Dedifferentiated amniotic fluid mesenchymal stem cell (primary cell): ENCODE measurements around the gene ABCF3.
A peak's percentile ranks its signal among the peaks of the same experiment; 100 is the strongest.
"Not testable (repeated sequence)": the region's sequence is repeated elsewhere in the genome, so short reads cannot be mapped to it uniquely, and the experiment has no call there.

ENCODE experiments used
- DNase-seq: peaks from one replicate; pipeline ENCODE4 v3.0.0-alpha.2; 2016; ENCODE audit errors: extremely low spot score

Gene ABCF3, protein sequence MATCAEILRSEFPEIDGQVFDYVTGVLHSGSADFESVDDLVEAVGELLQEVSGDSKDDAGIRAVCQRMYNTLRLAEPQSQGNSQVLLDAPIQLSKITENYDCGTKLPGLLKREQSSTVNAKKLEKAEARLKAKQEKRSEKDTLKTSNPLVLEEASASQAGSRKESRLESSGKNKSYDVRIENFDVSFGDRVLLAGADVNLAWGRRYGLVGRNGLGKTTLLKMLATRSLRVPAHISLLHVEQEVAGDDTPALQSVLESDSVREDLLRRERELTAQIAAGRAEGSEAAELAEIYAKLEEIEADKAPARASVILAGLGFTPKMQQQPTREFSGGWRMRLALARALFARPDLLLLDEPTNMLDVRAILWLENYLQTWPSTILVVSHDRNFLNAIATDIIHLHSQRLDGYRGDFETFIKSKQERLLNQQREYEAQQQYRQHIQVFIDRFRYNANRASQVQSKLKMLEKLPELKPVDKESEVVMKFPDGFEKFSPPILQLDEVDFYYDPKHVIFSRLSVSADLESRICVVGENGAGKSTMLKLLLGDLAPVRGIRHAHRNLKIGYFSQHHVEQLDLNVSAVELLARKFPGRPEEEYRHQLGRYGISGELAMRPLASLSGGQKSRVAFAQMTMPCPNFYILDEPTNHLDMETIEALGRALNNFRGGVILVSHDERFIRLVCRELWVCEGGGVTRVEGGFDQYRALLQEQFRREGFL

DNA sequence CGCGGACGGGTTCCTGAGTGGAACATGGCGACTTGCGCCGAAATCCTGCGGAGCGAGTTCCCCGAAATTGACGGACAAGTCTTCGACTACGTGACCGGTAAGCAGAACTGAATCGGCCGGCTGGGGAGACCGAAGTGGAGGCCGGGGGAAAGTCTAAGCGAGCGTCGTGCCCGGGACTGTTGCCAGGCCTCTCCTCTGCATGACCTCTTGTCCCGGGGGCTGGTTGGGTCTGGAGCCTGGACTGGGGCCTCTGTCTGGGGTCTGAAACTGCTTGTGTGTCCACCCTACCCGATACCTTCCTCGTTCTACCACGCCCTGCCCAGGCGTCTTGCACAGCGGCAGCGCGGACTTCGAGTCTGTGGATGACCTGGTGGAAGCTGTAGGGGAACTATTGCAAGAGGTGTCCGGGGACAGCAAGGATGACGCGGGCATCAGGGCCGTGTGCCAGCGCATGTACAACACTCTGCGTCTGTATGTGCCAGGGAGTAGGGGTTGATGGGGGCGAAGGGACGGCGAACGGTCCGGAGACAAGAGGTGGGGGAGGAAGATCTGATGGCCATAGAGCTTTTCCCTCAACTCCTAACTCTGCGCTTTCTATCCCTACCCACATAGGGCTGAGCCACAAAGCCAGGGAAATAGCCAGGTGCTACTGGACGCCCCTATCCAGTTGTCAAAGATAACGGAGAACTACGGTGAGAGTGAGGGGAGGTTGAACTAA, at the start of gene ABCF3:
Gene ABCF3, plus strand, starts transcription at position 16 of the 718 bp plus-strand sequence. Its CDS starts 9 bp downstream, at position 25.
- DNase-seq = no peak

DNA sequence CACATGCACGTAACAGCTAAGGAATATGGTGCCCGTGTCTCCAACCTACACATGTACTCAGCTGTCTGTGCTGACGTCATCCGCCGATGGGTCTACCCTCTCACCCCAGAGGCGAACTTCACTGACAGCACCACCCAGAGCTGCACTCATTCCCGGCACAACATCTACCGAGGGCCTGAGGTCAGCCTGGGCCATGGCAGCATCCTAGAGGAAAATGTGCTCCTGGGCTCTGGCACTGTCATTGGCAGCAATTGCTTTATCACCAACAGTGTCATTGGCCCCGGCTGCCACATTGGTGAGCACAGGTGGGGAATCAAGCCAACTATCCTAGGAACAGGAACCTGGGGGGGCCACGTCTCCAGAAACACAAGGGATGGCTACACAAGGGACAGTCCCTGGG, 45.6 kb upstream of the ABCF3 start:
- no peak for DNase-seq

DNA sequence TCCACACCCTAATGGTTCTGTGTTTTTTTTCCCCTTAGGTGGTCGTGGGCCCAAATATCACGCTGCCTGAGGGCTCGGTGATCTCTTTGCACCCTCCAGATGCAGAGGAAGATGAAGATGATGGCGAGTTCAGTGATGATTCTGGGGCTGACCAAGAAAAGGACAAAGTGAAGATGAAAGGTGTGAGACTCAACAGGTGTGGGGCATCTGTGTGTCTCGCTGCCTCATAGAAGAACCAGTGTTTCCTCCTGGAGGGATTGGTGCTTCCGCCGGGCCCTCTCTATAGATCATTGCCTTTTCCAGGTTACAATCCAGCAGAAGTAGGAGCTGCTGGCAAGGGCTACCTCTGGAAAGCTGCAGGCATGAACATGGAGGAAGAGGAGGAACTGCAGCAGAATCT, 43.8 kb upstream of the ABCF3 start:
- no peak for DNase-seq

DNA sequence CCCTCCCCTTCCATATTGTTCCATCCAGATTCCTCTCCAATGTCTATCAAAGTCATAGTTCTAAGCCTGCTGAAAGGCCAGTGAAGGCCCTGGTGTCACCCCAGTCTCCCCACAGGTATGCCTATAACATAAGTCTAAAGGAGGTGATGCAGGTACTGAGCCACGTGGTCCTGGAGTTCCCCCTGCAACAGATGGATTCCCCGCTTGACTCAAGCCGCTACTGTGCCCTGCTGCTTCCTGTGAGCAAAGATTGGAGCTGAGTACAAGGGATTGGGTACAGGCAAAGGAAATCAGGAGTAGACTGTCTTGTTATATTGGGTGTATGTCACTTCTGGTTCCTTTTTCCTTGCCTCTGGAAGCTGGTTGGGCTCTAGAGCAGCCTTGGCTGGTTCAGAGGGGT, 42.7 kb upstream of the ABCF3 start:
- DNase-seq = no peak

DNA sequence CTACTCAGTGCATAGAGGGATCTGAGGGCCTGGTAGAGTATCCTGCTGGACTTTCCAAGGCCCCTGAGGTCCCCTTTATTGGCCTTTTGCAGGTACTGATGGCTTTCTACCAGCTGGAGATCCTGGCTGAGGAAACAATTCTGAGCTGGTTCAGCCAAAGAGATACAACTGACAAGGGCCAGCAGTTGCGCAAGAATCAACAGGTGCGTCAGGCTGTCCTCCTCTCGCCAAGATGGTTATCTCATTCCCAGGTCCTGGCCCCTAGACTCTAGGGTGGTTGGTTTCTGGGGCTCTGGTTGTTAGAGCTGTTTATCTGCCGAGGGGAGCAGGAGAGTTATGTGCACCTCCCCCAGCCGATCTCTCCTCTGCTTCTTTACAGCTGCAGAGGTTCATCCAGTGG, 41.5 kb upstream of the ABCF3 start:
- no peak for DNase-seq

DNA sequence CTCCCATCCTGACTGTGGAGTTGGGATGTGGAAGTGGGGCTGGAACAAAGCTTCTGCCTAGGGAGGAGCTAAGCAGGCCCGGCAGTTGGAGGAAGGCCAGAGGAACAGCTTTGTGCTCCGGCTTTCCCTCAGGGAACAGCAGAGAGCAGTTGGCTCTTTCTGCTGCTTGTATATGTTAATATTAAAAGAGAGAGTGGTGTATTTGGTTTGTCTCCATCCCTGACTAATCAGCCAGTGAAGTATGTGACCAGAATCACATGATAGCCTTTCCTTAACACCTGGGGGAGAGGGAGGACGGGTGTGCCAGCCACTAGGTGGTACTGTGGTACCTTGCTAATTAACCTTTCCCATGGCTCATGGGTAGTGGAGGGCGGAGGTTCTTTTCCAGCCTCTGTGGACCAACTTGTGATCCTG, 40.9 kb upstream of the ABCF3 start:
- peak; percentile 19 for DNase-seq

DNA sequence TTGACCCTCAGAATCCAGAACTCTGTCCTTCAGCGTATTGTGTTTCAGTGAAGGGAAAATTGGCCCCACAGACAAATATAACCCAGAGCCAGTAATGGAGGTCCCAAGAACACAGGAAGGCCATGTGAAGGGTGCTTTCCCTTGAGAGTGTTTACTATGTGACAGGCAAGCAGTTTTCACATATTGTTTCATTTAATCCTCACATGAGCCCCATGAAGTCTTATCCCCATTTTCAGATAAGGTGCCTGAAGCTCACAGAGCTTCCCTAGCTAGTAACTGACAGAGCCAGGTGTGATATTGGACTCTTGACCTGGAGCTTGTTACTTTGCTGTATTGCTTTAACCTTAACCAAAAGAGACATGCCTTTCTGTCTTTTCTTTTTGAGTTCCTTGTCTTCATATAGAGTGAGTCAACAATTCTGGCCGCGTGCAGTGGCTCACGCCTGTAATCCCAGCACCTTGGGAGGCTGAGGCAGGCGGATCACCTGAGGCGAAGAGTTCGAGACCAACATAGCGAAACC, 40.2 kb upstream of the ABCF3 start:
- DNase-seq = no peak

DNA sequence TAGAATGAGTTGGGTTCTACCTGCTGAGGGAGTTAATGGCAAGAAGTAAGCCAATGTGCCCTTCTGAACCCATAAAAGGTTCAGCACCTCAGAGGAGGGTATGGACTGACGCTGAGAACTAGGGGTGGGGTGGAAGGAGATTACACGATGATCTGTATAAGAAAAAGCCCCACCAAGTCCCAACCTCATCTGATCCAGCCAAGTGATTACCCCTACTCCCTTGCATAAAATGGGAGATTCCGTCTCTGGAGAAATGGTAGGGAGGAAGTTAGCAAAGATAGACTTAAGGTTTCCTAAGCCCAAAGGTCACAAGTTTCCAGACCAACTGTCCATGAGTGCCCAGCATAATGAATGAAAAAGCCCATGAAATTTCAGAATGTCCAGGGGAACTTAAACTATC, 37.9 kb upstream of the ABCF3 start:
- DNase-seq = no peak

DNA sequence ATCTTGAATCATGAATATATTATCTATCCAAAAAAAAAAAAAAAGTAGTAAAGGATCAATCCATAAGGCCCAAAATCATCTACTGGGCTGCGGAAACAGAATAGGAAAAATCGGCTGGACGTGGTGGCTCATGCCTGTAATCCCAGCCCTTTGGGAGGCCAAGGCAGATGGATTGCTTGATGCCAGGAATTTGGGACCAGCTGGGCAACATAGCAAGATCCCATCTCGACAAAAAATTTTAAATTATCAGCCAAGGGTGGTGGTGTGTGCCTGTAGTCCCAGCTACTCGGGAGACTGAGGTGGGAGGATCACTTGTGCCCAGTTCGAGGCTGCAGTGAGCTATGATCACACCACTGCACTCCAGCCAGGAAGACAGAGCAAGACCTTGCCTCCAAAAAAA, 36.9 kb upstream of the ABCF3 start:
- no peak for DNase-seq

DNA sequence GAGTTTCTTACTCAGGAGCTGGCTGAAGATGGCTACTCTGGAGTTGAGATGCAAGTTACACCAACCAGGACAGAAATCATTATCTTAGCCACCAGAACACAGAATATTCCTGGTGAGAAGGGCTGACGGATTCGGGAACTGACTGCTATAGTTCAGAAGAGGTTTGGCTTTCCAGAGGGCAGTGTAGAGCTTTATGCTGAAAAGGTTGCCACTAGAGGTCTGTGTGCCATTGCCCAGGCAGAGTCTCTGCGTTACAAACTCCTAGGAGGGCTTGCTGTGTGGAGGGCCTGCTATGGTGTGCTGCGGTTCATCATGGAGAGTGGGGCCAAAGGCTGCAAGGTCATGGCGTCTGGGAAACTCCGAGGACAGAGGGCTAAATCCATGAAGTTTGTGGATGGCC, 36.2 kb upstream of the ABCF3 start:
- not testable (repeated sequence) for DNase-seq

DNA sequence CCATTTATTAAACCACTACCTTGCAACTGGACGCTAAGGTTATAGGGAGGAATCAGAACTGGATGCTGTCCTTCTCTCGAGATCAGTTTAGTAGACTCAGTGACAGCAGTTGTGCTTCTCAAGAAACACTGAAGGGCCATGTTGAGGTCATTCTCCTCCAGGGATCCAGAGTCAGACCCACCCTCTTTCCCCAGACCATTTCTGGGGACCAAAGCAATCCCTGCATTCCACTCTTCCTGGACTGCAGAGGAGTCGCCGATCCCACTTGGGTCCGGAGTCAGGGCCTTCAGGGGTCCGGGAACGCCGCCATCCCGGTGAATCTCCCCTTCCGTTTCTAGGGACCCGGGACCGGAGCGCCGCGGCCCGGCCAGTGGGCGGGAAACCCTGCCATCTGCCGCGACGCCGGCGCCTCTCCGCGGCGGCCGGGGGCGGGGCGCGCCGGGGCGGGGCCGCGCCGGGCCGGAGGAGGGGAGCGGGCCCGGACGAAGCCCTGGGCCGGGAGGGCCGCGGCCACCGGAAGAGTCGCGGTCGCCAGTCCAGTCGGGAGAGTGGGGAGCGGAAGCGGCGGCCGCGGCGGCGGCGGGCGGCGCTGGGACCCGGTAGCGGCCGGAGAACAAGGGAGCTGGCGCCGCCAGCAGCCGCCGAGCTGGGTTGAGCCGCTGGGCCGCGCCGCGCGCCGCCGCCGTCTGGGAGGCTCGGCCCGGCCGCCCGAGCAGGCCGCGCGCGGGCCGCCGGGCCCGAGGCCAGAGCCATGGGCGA, 30.9 kb upstream of the ABCF3 start, which contains the start of gene DVL3:
Gene DVL3, plus strand, starts transcription at position 493 of the 759 bp plus-strand sequence. Its CDS starts 259 bp downstream, at position 752.
- no peak for DNase-seq

DNA sequence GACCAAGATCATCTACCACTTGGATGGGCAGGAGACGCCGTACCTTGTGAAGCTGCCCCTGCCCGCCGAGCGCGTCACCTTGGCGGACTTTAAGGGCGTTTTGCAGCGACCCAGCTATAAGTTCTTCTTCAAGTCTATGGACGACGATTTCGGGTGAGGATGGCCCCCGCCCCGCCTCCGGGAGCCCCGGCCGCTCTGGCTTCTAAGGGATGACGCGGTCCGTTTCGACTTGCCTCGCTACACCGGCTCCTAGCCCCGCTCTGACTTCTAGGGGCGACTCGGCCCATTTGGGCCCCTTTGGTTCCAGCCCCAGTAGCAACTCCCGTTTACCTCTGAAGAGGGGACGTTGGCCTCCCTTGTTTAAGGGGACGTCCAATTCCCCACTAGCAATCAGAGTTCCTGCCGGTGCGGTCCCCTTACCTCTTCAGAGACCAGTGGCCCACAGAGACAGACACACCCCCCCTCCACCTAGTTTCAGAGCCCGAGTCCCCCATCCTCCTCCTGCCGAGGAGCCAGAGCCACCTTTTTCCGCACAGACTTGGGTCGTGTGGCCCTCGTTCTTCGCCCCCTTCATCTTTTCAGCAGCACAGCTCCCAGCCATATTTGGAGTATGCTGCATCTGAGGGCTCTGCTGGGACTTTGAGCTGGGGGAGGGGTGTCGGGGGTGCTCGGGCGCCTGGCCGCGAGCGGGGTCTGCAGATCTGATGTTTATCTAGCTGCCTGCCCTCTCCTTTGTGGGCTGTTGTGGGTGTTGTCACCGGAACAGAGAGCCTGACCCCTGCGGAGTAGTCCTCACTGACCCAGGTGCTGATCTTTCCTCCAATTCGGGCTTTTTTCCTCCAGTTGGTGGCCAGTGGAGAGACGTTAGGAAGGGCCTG, 30.1 kb upstream of the ABCF3 start:
- no peak for DNase-seq

DNA sequence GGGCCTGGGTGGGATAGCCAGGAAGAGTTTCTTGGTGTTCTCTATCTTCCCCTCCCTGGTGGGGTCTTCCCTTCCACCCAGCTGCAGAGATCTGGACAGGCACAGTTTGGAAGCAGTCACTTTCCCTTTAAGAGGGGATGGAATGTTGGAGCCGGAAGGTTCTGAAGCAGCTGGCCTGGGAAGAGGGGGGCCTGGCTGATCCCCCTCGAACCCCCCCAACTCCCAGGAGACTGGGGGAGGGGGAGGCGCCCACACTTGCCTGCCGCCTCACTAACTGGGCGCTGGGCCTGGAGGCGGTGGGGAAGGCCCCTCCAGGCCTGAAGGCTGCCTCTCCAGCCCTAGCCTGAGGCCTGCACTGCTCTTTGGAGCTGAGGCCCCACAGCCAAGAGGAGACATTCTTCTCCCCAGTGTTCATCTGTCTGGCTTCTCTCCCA, 29.5 kb upstream of the ABCF3 start:
- peak; percentile 24 for DNase-seq

DNA sequence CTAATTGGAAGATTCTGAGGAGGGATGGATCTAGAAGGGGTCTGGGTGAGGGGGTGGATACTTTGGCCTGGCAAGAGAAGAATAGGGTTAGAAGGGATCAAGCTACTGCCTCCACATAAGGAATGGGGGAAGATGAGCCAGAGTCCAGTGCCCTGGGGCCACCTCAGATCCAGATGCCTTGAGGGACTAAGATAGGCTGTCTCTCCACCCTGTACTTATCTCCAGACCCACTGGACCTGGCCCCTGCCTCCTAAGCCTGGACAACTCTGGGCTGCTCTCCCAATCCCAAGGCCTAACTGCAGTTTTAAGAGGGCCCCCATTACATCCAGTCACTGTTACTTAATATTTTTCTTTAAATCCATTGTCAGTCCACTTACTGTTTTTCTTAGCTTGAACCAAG, 28.8 kb upstream of the ABCF3 start:
- no peak for DNase-seq

DNA sequence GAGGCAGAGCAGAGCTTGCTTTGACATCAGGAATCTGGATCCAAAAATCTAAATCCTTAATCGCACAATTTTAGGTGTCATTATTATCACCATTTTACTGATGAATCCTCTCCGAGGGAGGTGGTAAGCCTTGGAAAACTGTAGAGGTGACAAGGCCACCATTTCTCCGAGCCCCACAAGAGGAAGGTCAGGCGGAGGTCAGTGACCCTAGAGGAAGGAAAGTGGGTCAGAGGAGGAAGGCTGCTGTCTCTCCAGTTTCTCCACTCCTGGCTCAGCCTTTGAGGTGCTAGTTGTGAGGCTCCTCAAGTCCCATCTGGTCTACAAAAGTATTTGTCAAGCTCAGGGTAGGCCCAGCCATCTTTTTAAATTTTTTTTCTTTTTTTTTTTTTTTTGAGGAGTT, 27.6 kb upstream of the ABCF3 start:
- DNase-seq = no peak

DNA sequence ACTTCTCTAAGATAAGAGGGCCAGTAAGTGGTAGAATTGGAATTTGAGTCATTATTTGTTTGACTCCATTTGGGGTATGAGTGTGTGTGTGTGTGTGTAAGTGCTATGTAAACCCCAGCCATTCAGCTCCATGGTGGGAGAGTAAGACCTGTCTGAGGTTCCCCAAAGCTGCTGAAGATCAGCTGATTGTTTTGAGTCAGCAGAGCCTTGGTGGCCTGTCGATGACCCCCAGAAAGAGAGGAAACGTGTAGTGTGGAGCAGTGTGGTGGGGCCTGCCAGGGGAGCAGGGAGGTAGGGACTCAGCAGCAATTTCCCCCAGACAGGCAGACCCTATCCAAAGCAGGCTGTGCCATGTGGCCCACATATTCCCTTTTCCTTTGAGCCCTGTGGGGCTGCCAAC, 25.5 kb upstream of the ABCF3 start:
- DNase-seq = no peak

DNA sequence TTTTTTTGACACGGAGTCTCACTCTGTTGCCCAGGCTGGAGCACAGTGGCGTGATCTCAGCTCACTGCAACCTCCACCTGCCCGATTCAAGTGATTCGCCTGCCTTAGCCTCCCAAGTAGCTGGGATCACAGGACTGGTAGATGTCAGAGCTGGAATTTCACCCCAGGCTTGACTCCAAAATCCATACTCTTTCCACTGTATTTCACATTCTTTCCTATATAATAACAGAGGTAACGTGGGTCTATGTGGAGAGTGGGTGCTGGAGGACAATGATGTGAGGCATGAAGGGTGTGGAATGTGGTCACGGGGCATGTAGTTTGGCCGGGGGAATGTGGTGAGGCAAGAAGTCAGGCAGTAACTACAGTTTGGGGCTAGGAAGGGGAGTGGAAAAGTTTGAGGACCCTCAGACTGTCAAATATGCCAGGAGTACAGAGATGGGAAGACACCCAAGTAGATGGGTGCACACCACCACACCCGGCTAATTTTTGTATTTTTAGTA, 23.4 kb upstream of the ABCF3 start:
- DNase-seq = not testable (repeated sequence)

DNA sequence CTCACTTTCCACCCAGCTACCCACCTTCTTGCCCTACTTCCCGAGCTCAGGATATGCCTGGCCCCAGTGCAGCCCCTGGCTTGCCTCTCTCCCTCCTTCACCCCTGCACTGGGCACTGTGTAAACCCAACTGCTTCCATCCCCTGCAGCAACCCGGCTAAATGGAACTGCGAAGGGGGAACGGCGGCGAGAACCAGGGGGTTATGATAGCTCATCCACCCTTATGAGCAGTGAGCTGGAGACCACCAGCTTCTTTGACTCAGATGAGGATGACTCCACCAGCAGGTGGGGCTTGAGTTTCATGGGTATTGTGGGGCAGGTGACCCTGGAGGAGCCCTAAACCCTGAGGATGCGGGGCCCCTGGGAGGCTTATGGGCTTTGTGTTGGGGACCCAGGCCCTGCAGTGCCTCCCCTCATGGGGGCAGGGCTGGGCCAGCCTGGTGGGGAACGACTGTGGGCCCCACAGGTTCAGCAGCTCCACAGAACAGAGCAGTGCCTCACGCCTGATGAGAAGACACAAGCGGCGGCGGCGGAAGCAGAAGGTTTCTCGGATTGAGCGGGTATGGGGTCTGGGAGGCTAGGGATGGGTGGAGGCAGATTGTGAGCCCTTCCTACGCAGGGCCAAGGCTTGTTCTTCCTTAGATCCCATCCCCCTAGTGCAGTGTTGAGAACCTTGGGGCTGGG, 21.2 kb upstream of the ABCF3 start:
- DNase-seq = no peak

DNA sequence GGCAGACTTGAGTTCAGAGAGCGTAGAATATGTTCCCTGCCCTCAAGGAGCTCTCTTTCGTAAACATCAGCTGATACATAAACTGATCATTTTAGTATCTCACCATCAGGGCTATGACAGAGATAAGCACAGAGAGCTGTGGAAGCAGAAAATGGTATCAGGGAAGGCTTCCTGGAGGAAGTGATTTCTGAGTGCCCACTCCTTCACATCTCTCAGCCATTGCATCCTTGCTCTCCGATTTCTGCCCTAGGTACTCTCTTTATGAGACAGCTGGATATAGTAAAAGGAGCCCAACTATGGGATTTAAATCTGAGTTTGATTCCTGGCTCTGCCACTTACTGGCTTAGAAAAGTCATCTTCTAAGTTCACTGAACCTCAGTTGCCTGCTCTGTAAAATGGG, 20.5 kb upstream of the ABCF3 start:
- DNase-seq = no peak

DNA sequence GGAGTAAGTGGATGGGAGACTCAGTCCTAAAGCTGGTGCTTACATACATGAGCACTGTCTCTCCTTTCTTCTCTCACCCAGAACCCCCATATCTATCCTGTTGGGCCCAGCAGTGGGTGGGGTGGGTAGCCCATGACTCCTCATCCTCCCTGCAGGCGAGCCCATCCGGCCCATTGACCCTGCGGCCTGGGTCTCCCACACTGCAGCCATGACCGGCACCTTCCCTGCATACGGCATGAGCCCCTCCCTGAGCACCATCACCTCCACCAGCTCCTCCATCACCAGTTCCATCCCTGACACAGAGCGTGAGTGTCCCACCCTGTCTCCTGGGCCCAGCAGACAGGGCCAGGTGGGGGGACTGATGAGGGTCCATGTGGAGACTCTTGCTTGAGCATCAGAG, 19.3 kb upstream of the ABCF3 start:
- DNase-seq = no peak
